ENCODE results near the gene ATP13A1.

DNA sequence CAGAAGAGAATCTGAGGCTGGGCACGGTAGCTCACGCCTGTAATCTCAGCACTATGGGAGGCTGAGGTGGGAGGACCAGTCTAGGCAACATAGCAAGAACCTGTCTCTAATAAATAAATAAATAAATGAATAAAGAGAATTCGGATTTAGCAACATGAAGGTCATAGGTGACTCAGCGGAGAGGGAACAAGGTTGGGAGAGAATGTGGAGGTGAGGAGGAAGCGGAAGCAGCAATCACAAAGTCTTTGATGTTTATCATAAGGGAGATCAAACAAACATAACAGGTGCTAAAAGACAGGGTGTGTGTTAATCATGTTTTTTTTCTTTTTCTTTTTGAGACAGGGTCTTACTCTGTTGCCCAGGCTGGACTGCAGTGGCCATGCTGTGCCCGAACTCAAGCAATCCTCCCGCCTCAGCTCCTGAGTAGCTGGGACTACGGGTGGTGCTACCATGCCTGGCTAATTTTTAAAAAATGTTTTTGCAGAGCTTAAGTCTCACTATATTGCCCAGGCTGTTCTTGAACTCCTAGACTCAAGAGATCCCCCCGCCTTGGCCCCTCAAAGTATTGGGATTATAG lies 61.3 kb downstream of the ATP13A1 start:
- TF ChIP-seq, protein P1, sequence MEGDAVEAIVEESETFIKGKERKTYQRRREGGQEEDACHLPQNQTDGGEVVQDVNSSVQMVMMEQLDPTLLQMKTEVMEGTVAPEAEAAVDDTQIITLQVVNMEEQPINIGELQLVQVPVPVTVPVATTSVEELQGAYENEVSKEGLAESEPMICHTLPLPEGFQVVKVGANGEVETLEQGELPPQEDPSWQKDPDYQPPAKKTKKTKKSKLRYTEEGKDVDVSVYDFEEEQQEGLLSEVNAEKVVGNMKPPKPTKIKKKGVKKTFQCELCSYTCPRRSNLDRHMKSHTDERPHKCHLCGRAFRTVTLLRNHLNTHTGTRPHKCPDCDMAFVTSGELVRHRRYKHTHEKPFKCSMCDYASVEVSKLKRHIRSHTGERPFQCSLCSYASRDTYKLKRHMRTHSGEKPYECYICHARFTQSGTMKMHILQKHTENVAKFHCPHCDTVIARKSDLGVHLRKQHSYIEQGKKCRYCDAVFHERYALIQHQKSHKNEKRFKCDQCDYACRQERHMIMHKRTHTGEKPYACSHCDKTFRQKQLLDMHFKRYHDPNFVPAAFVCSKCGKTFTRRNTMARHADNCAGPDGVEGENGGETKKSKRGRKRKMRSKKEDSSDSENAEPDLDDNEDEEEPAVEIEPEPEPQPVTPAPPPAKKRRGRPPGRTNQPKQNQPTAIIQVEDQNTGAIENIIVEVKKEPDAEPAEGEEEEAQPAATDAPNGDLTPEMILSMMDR (IDR thresholded peaks at IDR 0.05; ENCODE audit: low read depth, low read length) = no peak
- TF ChIP-seq EZH2phosphoT487 (IDR thresholded peaks at IDR 0.05; ENCODE audit: low read depth) = no peak
